Activated CD8-positive, alpha-beta memory T cell treated with anti-CD3 and anti-CD28 coated beads, Interleukin-2, amount 50 U/mL, for 48 hours (primary cell): Measurements from ENCODE around the gene SAMD4A.
"Not testable (repeated sequence)": the region's sequence is repeated elsewhere in the genome, so short reads cannot be mapped to it uniquely, and the experiment has no call there.

Source experiments
- DNase-seq: peaks from one replicate; pipeline ENCODE4 v3.0.0-alpha.2; 2020

The SAMD4A gene

GRCh38 chr14:54742492-54743350 lies 175.8 kb downstream of the SAMD4A start:
- DNase-seq: no peak

- no peak for DNase-seq
Measured at GRCh38 chr14:54743382-54743781, 176.5 kb downstream of the SAMD4A start.

GRCh38 chr14:54746019-54746418 lies 179.1 kb downstream of the SAMD4A start:
- DNase-seq: no peak

GRCh38 chr14:54747616-54748015 lies 180.7 kb downstream of the SAMD4A start:
- DNase-seq: no peak

- no peak for DNase-seq
Measured at GRCh38 chr14:54749180-54749579, 182.3 kb downstream of the SAMD4A start.

- DNase-seq: no peak
Measured at GRCh38 chr14:54749727-54750126, 182.8 kb downstream of the SAMD4A start.

GRCh38 chr14:54752611-54753010 lies 185.7 kb downstream of the SAMD4A start:
- not testable (repeated sequence) for DNase-seq

- not testable (repeated sequence) for DNase-seq
Measured at GRCh38 chr14:54753396-54753795, 186.5 kb downstream of the SAMD4A start.

GRCh38 chr14:54754116-54754622 lies 187.2 kb downstream of the SAMD4A start:
- DNase-seq: no peak

GRCh38 chr14:54754623-54755386 lies 187.9 kb downstream of the SAMD4A start:
- DNase-seq: no peak

- no peak for DNase-seq
Measured at GRCh38 chr14:54756656-54757392, 189.9 kb downstream of the SAMD4A start.

GRCh38 chr14:54758041-54758440 lies 191.1 kb downstream of the SAMD4A start:
- no peak for DNase-seq

GRCh38 chr14:54759982-54760585 lies 193.2 kb downstream of the SAMD4A start:
- DNase-seq: no peak

GRCh38 chr14:54760866-54761575 lies 194.1 kb downstream of the SAMD4A start:
- DNase-seq: no peak

GRCh38 chr14:54761835-54762234 lies 194.9 kb downstream of the SAMD4A start:
- DNase-seq: no peak

- no peak for DNase-seq
Measured at GRCh38 chr14:54762296-54762695, 195.4 kb downstream of the SAMD4A start.

- DNase-seq: no peak
Measured at GRCh38 chr14:54763761-54764160, 196.8 kb downstream of the SAMD4A start.

- DNase-seq: no peak
Measured at GRCh38 chr14:54766276-54767138, 199.6 kb downstream of the SAMD4A start.

GRCh38 chr14:54767139-54767431 lies 200.2 kb downstream of the SAMD4A start:
- no peak for DNase-seq

- no peak for DNase-seq
Measured at GRCh38 chr14:54767450-54767849, 200.5 kb downstream of the SAMD4A start.

GRCh38 chr14:54768501-54769129 lies 201.7 kb downstream of the SAMD4A start:
- no peak for DNase-seq
